Endothelial cell of umbilical vein (primary cell): ENCODE results near the gene PDGFRA. TPM values are rescaled to one million over a fixed set of nuclear protein-coding genes. Genes with fewer than 3 reads are reported as not detected.

Source experiments
- BruUV-seq: library from RNA; stranded (reverse); fragments of 400-500 nt; replicated peaks from 2 replicates; lab custom pipeline; 2021; lab: Mats Ljungman, UMichigan
- CTCF ChIA-PET: fragments of 300-600, 350-600 bp; sonication (Branson Sonifier 250); formaldehyde crosslinking; loops from one replicate; lab custom pipeline; 2021; ENCODE audit warnings: antibody characterized with exemption, inconsistent platforms; lab: Charles Lee
- POLR2A ChIA-PET: fragments of 300-600, 350-600 bp; sonication (Branson Sonifier 250); formaldehyde crosslinking; loops from one replicate; lab custom pipeline; 2021; ENCODE audit warnings: antibody characterized with exemption, inconsistent platforms; lab: Charles Lee
- DNase-seq: peaks from one replicate; pipeline ENCODE4 v3.0.0-alpha.2; 2011; ENCODE audit warnings: low read depth, low spot score
- FAIRE-seq: peaks from 2 replicates; lab custom pipeline; 2011; peaks lifted over from hg19 to GRCh38; lab: Jason Lieb, UNC
- H2AFZ ChIP-seq: 2 replicates; pipeline ENCODE4 v1.6.0; 2012; ENCODE audit warnings: low read depth, low read length, control low read depth, inconsistent platforms
- H3K27ac ChIP-seq: 2 replicates; pipeline ENCODE4 v1.5.1; 2011; ENCODE audit warnings: low read depth, mild to moderate bottlenecking, control low read depth, low read length, moderate library complexity; ENCODE audit not compliant: insufficient read depth
- H3K27me3 ChIP-seq, 2 experiments: 2 replicates each; pipeline versions ENCODE4 v1.6.0 to v1.6.1; 2011; ENCODE audit warnings: low read length in 2 of 2, mixed read lengths in 1 of 2; ENCODE audit not compliant: control insufficient read depth in 2 of 2, insufficient read depth in 2 of 2
- H3K36me3 ChIP-seq, 2 experiments: 2 replicates in 1 of 2; 3 replicates in 1 of 2; pipeline ENCODE4 v1.5.1; 2011; ENCODE audit warnings: low read length in 2 of 2, mild to moderate bottlenecking in 1 of 2, moderate library complexity in 1 of 2; ENCODE audit not compliant: control insufficient read depth in 2 of 2, insufficient read depth in 2 of 2; ENCODE audit errors: extremely low read depth in 1 of 2
- H3K4me1 ChIP-seq: 3 replicates; pipeline ENCODE4 v1.5.1; 2011; ENCODE audit warnings: mild to moderate bottlenecking, low read length; ENCODE audit not compliant: control insufficient read depth, insufficient read depth; ENCODE audit errors: extremely low read depth
- H3K4me2 ChIP-seq: 2 replicates; pipeline ENCODE4 v1.6.1; 2011; ENCODE audit warnings: low read length, control low read depth, mixed read lengths; ENCODE audit not compliant: insufficient read depth
- H3K4me3 ChIP-seq, 3 experiments: fragments of 200-600 bp in 1 of 3; sonication (generic), shearing (Covaris generic) in 1 of 3; replicated peaks in 1 of 3; 2 replicates each; pipeline ENCODE4 v1.5.1; 2011 to 2016; ENCODE audit warnings: control low read depth in 3 of 3, low read length in 3 of 3, mild to moderate bottlenecking in 2 of 3, inconsistent platforms in 1 of 3, low read depth in 1 of 3, moderate library complexity in 1 of 3; ENCODE audit not compliant: insufficient read depth in 1 of 3
- H3K79me2 ChIP-seq: 2 replicates; pipeline ENCODE4 v1.6.0; 2012; ENCODE audit warnings: low read length, inconsistent platforms; ENCODE audit not compliant: control insufficient read depth, insufficient read depth
- H3K9ac ChIP-seq: replicated peaks from 2 replicates; pipeline ENCODE3; 2011; ENCODE audit warnings: low read length, control low read depth; ENCODE audit not compliant: insufficient read depth; ENCODE audit errors: extremely low read depth
- H3K9me1 ChIP-seq: replicated peaks from 3 replicates; pipeline ENCODE4 v1.6.0; 2011; ENCODE audit warnings: mild to moderate bottlenecking, low read length; ENCODE audit not compliant: control insufficient read depth, insufficient read depth; ENCODE audit errors: extremely low read depth
- H3K9me3 ChIP-seq: replicated peaks from 2 replicates; pipeline ENCODE4 v1.5.1; 2012; ENCODE audit warnings: low read length, inconsistent platforms; ENCODE audit not compliant: control insufficient read depth, insufficient read depth
- H4K20me1 ChIP-seq: replicated peaks from 2 replicates; pipeline ENCODE3; 2011; ENCODE audit warnings: mild to moderate bottlenecking, low read length; ENCODE audit not compliant: control insufficient read depth, insufficient read depth; ENCODE audit errors: extremely low read depth
- EZH2 ChIP-seq: IDR thresholded peaks from 2 replicates; pipeline ENCODE4 v1.6.1; 2012; ENCODE audit warnings: borderline replicate concordance, low read depth, mild to moderate bottlenecking, moderate library complexity, low read length, inconsistent platforms; ENCODE audit not compliant: severe bottlenecking
- FOS ChIP-seq: IDR thresholded peaks from 2 replicates; pipeline ENCODE4 v1.6.1; 2011; ENCODE audit warnings: mild to moderate bottlenecking, low read length, moderate library complexity, borderline replicate concordance; ENCODE audit not compliant: insufficient read depth
- JUN ChIP-seq: IDR thresholded peaks from 2 replicates; pipeline ENCODE4 v1.6.1; 2011; ENCODE audit warnings: borderline replicate concordance, low read depth; ENCODE audit not compliant: insufficient read length, insufficient read depth
- MYC ChIP-seq: IDR thresholded peaks from one replicate; pipeline ENCODE4 v1.6.1; 2011; ENCODE audit warnings: mild to moderate bottlenecking, low read depth, low read length
- POLR2A ChIP-seq: IDR thresholded peaks from 2 replicates; pipeline ENCODE4 v1.6.1; 2012; ENCODE audit warnings: low read depth, mild to moderate bottlenecking, control low read depth, low read length
- POLR2AphosphoS5 ChIP-seq: IDR thresholded peaks from 2 replicates; pipeline ENCODE4 v1.6.1; 2012; ENCODE audit warnings: low read depth, mild to moderate bottlenecking, control low read depth, low read length, moderate library complexity; ENCODE audit not compliant: insufficient read depth
- dilution Hi-C: fragments of 300-500 bp; cut with MboI; formaldehyde crosslinking; loops from one replicate; pipeline ENCODE4 v1.15.0; 2019; ENCODE audit warnings: low sequenced_read_pairs; ENCODE audit not compliant: extremely low pct_ligation_motif_present
- intact Hi-C: fragments of 100-400 bp; cut with micrococcal nuclease; formaldehyde crosslinking; loops from one replicate; pipeline ENCODE4 v1.10.0; 2022
- polyA plus RNA-seq, 4 experiments: library from polyadenylated mRNA; depleted of rRNA in 3 of 4; stranded (reverse) in 3 of 4; unstranded in 1 of 4; fragments of >200 nt; gene quantifications; 2 replicates each; pipeline versions ENCODE4 v1.2.1 to v1.2.3, GENCODE V29; 2011 to 2012; ENCODE audit warnings: missing spikeins in 1 of 4
- total RNA-seq: library from RNA; stranded (reverse); gene quantifications from 2 replicates; pipeline ENCODE4 v1.2.3, GENCODE V29; 2021
- TF ChIP-seq, protein P1 (sequence below): IDR thresholded peaks from 2 replicates; pipeline ENCODE4 v1.6.1; 2011; ENCODE audit not compliant: insufficient read depth, insufficient read length
- TF ChIP-seq, protein P2 (sequence below), 2 donors: IDR thresholded peaks; 1 replicate in 1 of 2; 2 replicates in 1 of 2; pipeline ENCODE4 v1.5.1; 2011; ENCODE audit warnings: low read length in 2 of 2, mild to moderate bottlenecking in 2 of 2, moderate library complexity in 2 of 2, control low read depth in 1 of 2, inconsistent platforms in 1 of 2, low read depth in 1 of 2; ENCODE audit not compliant: insufficient read depth in 1 of 2; ENCODE audit errors: extremely low read depth in 1 of 2

PDGFRA gene
- total and polyA plus RNA-seq, 2 donors (not counting 3 experiments of a cell fraction or from before 2014, with no cell fraction given): 0.19 to 0.55 TPM

GRCh38 chr4:54254915-54255246, 25.8 kb downstream of the PDGFRA start:
- ChIA-PET POLR2A (no interaction called here), CTCF (no interaction called here)
- intact Hi-C loops: no loop called here
- Histone ChIP-seq H3K27ac (no peak overlapping the region), H4K20me1 (no peaks in the 10 kb centered on the region), H3K36me3 (no peaks in the 10 kb centered on the region), H3K79me2 (no peaks in the 10 kb centered on the region), H3K4me3 (no peak overlapping the region), H3K9me3 (no peaks in the 10 kb centered on the region), H3K9me1 (no peaks in the 10 kb centered on the region), H3K9ac (no peak overlapping the region), H2AFZ (no peak overlapping the region), H3K4me2 (no peak overlapping the region), H3K27me3 (peaks cover 3 to 15% of the 10 kb centered on the region in 2 experiments), H3K4me1 (no peaks in the 10 kb centered on the region)
- DNase-seq (no peak), FAIRE-seq (no peak)
- BruUV-seq: no TSS peak
- TF ChIP-seq POLR2AphosphoS5 (no peak), JUN (no peak), FOS (no peak), EZH2 (no peak), POLR2A (no peak), MYC (no peak)
- TF ChIP-seq, protein P1, sequence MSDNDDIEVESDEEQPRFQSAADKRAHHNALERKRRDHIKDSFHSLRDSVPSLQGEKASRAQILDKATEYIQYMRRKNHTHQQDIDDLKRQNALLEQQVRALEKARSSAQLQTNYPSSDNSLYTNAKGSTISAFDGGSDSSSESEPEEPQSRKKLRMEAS: no peak
- TF ChIP-seq, protein P2, sequence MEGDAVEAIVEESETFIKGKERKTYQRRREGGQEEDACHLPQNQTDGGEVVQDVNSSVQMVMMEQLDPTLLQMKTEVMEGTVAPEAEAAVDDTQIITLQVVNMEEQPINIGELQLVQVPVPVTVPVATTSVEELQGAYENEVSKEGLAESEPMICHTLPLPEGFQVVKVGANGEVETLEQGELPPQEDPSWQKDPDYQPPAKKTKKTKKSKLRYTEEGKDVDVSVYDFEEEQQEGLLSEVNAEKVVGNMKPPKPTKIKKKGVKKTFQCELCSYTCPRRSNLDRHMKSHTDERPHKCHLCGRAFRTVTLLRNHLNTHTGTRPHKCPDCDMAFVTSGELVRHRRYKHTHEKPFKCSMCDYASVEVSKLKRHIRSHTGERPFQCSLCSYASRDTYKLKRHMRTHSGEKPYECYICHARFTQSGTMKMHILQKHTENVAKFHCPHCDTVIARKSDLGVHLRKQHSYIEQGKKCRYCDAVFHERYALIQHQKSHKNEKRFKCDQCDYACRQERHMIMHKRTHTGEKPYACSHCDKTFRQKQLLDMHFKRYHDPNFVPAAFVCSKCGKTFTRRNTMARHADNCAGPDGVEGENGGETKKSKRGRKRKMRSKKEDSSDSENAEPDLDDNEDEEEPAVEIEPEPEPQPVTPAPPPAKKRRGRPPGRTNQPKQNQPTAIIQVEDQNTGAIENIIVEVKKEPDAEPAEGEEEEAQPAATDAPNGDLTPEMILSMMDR (IDR thresholded peaks at IDR 0.05; ENCODE audit: extremely low read depth in 1 of 2, insufficient read depth in 1 of 2, low read depth in 1 of 2, low read length in 2 of 2): no peak
- dilution Hi-C loops: no loop called here
